Measurements from ENCODE around the gene ZNF740.
A peak's percentile ranks its signal among the peaks of the same experiment; 100 is the strongest.

Gene ZNF740

DNA sequence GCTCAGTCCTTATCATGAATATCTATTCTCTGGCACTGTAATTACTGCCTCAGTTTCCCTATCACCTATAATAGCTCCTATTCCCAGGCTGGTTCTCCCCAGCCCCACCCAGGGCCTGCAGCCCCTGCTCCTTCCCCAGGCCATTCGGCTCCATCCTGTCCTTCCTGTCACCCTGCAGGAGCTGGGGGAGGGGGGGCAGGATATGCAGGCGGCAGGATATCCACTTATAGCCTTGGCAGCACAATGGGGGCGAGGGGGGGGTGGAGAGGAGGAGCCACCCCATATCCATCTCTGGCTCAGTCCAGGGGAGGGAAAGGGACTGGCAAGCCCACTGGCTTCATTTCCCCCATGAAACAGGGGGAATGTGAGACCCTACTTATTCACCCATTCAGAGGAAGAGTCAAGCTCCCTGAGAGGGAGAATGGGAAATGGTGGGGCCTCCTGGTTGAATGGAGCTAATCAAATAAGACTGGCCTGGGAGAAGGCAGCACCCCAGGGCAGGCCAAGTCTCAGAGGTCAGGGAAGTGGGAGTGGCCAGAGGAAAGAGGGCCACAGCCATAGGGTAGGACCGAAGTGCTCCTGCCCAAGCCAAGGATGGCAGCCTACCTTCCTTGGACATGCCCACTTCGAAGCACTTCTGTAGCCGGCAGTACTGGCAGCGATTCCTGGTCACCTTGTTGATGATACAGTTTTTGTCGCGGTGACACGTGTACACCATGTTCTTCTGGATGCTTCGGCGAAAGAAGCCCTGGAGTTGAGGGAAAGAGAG, 34.3 kb downstream of the ZNF740 start:
- no peak for DNase-seq

DNA sequence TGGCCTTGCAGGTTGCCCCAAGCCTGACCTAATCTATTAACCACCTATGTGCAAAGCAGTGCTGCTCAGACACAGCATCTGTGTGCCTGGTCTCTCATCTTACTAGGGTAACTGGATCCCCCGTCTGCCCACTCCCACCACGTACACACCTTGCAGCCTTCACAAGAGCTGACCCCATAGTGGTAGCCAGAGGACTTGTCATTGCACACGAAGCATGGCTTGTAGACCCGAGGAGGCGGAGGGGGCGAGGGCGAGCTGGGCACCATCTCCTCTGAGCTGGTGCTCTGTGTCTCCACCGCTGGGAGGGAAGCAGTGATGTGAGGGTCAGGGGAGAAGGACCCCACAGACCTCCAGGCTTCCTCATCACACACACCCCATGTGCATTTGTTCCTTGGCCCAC, 35.0 kb downstream of the ZNF740 start:
- no peak for DNase-seq

DNA sequence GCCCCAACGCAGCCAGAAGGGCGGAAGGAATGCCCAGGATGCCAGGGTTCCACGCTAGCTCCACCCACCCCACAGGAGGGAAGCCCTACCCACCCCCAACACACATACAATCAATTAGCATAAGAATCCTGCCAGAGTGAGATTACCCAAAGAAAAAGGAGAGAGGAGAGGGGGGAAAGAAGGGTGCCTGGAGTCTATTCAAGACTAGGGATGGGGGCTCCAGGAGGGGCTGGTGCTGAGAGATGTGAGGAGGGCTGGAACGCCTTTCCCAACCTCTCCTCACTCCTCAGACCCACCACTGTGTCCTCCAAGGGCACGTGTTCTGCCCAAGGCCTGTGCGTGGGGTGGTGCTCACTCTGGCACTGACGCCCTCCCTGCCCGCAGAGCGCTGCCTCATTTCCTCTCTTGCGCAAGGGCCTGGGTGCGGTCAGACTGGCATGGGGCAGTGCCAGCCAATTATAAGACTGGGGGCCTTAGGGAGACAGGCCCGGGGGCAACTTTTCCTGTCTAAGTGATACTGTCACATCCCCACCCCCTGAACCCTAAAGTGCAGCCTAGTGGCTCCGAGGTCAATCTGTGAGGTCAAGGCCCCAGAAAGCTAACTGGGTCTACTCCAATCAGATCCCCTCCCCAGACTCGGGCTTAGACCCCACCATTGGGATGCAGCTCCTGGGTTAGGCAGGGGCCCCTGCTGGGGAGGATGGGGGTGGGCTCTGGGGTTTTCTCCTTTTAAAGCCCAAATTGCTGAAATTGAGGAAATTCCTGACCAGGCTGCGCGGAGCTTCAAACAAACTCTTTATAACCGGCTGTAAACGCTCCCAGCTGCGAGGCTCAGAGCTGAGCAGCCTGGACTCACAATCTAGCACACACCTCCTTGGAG, 36.8 kb downstream of the ZNF740 start:
- DNase-seq: peak; percentile 38

GRCh38 chr12:53217931-53218307, 37.4 kb downstream of the ZNF740 start:
- no peak for DNase-seq

GRCh38 chr12:53218551-53219291, 38.2 kb downstream of the ZNF740 start:
- DNase-seq: no peak

DNA sequence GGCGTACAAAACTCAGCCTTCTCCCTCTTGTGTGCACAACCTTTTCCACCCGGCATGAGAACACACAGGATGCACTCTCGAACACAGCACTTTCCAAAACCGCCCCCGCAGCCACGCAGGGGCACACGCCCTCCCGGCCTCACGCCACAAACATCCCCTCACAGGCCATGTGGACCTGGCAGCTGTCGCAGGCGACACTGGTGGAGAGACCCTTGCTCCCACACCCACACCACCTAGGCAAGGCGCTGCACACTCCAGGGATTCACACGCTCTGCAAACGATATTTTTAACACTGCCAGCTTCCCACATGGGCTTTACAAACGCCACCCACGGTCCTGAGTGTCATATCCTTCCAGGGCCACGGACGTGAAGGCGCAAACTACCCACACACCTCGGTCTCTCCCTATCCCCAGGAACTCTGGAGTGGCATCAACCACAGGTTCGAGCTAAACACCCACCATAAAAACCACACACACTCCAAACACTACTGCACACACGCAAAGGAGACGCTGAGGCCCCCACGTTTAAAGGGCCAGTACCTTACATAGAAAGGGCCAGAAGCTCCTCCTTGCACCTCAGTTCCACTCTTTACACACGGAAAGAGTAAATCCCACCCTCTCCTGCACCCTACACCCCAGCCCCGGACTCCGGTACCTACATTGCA, 38.9 kb downstream of the ZNF740 start:
- no peak for DNase-seq

GRCh38 chr12:53219956-53220693, 39.6 kb downstream of the ZNF740 start:
- peak; percentile 69 for DNase-seq

DNA sequence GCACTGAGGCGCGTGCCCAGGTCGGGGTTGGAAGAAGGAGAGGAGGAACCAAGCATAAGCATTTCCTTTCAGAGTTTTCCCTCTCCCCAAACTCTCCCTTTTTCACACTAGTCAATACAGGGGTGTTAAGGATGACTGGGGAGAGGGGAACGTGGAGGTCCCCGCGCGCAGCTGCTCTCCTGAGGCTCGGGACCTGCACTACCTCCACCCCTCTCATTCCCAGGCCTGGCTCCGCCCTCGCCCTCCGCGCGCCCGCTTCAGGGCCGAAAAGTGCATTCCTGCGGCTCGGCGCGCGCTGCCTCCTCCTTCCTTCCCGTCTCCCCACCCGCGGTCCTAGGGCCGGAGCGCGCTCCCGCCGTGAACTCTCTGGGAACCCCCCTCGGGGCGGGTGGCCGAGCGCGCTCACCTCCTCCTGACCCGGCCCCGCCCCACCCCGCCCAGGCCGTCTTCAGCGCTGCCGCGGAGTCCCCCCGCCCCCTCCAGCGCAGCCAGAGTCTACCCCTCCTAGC, 40.2 kb downstream of the ZNF740 start:
- DNase-seq: peak; percentile 70

- DNase-seq: peak; percentile 43
Observed at GRCh38 chr12:53221203-53222080, 40.9 kb downstream of the ZNF740 start.

- no peak for DNase-seq
Observed at GRCh38 chr12:53222170-53222721, 41.7 kb downstream of the ZNF740 start.

GRCh38 chr12:53222806-53223261, 42.3 kb downstream of the ZNF740 start:
- no peak for DNase-seq

- DNase-seq: peak; percentile 45
Observed at GRCh38 chr12:53223389-53224060, 43.0 kb downstream of the ZNF740 start.

GRCh38 chr12:53224061-53224896, 43.8 kb downstream of the ZNF740 start:
- DNase-seq: no peak

DNA sequence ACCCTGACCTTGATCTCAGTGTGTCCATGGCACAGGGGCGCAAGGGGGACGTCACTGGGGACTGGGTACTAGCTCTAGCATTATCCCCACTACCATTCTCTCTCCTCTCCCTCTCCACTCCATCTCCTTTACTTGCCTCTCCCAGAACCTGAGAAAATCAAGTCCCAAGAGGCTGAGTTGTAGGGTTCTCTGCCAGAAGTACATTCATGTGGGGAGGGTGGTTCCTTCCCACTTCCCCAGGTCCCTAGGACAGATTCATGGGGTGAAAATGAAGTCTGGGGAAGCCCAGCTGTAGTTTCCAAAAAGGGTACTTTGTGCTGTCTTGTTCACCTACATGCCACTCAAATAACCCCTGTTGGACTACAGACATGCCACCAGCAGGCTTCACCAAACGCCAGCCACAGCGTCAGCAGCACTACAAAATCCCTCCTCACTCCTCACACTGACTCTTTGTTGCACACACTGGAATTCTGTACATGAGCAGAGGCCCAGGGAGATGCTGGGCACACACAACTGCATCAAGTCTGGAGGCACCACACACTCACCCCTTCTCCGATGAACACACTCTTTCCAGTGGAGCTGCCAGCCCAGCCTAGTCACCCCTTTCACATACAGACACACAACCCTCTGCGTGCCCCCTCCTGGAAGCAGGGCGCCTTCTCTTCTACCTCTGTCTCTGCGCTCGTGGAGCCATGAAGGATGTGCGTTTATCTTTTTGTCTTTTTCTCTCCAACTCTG, 44.5 kb downstream of the ZNF740 start:
- DNase-seq: no peak

GRCh38 chr12:53225635-53226424, 45.3 kb downstream of the ZNF740 start:
- no peak for DNase-seq

- no peak for DNase-seq
Observed at GRCh38 chr12:53226815-53227214, 46.3 kb downstream of the ZNF740 start.

DNA sequence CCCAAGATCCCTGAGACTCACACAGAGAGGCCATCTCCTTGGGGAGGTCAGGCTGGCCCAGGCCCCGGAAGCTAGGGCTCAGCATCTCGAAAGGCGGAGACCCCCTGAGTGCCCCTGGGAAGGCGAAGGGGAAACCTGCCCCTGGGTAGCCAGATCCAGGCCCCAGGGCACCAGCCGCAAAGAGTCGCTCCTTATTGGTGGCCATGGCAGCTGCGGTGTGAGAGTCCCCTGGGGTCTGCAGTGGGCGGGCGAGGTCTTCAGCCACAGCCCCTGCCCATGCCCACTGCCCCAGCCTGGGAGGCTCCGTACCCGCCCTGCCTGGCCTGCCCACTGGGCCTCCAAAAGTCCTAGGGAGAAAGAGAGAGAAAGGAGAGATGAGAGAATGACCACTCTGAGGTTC, 46.8 kb downstream of the ZNF740 start:
- no peak for DNase-seq

Data from T-helper 9 cell (primary cell).